GM23338 (cell line): ENCODE measurements around the gene ATP8A1.

ENCODE experiments used
- CREB1 ChIP-seq: fragments of 250-450 bp; sonication (Bioruptor Pico); IDR thresholded peaks from 2 replicates; pipeline ENCODE4 v1.5.0; 2020; ENCODE audit warnings: low read depth, mild to moderate bottlenecking, moderate library complexity
- EZH2 ChIP-seq: fragments of 200-600 bp; sonication (generic); IDR thresholded peaks from one replicate; pipeline ENCODE4 v1.8.0; 2017; ENCODE audit warnings: antibody characterized with exemption, mild to moderate bottlenecking, low read depth; ENCODE audit not compliant: unreplicated experiment
- EZH2phosphoT487 ChIP-seq: fragments of 200-600 bp; sonication (generic); IDR thresholded peaks from one replicate; pipeline ENCODE4 v1.8.1; 2018; ENCODE audit warnings: antibody characterized with exemption; ENCODE audit not compliant: unreplicated experiment
- JUNB ChIP-seq: IDR thresholded peaks from one replicate; pipeline ENCODE4 v1.6.1; 2016; ENCODE audit warnings: antibody characterized with exemption; ENCODE audit not compliant: unreplicated experiment
- NANOG ChIP-seq: IDR thresholded peaks from 2 replicates; pipeline ENCODE4 v1.6.1; 2016; ENCODE audit warnings: antibody characterized with exemption, borderline replicate concordance
- POLR2AphosphoS5 ChIP-seq: IDR thresholded peaks from 2 replicates; pipeline ENCODE4 v1.6.1; 2016; ENCODE audit warnings: antibody characterized with exemption, low read depth
- STAT1 ChIP-seq: IDR thresholded peaks from one replicate; pipeline ENCODE4 v1.6.1; 2016; ENCODE audit warnings: antibody characterized with exemption; ENCODE audit not compliant: unreplicated experiment
- ZNF114 ChIP-seq: fragments of 250-450 bp; sonication (Bioruptor Pico); IDR thresholded peaks from 2 replicates; pipeline ENCODE4 v1.5.0; 2020; ENCODE audit warnings: mild to moderate bottlenecking, moderate library complexity
- ZNF331 ChIP-seq: fragments of 250-450 bp; sonication (Bioruptor Pico); IDR thresholded peaks from 2 replicates; pipeline ENCODE4 v1.5.0; 2020; ENCODE audit warnings: low read depth, mild to moderate bottlenecking, moderate library complexity
- TF ChIP-seq, protein P1 (sequence below): IDR thresholded peaks from one replicate; pipeline ENCODE4 v1.6.1; 2018; ENCODE audit warnings: antibody characterized with exemption; ENCODE audit not compliant: unreplicated experiment
- TF ChIP-seq, protein P2 (sequence below), 2 experiments: fragments of 200-600 bp in 1 of 2; sonication (generic) in 1 of 2; conservative IDR thresholded peaks; 2 replicates each; pipeline versions ENCODE4 v1.5.1 to v1.6.1; 2016 to 2017; ENCODE audit warnings: antibody characterized with exemption in 2 of 2, low read depth in 2 of 2, mild to moderate bottlenecking in 2 of 2, moderate library complexity in 1 of 2
- TF ChIP-seq, protein P3 (sequence below): IDR thresholded peaks from 2 replicates; pipeline ENCODE4 v1.6.1; 2016; ENCODE audit warnings: antibody characterized with exemption
- TF ChIP-seq, protein P4 (sequence below): fragments of 250-450 bp; sonication (Bioruptor Pico); IDR thresholded peaks from 2 replicates; pipeline ENCODE4 v1.5.0; 2020; ENCODE audit warnings: mild to moderate bottlenecking, moderate library complexity

DNA sequence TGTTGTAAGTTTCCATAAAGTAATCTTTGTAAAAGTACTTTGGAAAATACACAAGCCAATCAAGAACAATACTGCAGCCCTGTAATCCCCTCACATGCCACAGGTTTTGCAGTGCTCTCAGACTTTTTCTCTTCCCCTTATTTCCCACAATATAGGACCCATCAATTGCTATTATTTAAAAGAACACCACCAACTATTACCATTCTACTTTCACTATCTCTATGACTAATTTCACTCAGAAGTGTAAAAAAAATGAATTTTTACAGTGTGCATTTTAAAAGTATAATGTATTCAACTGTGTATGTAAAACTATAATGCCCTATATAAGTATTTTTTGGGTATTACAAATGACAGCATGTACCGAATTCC lies 1.7 kb downstream of the ATP8A1 start:
- no peak for TF ChIP-seq EZH2
- TF ChIP-seq, protein P1, sequence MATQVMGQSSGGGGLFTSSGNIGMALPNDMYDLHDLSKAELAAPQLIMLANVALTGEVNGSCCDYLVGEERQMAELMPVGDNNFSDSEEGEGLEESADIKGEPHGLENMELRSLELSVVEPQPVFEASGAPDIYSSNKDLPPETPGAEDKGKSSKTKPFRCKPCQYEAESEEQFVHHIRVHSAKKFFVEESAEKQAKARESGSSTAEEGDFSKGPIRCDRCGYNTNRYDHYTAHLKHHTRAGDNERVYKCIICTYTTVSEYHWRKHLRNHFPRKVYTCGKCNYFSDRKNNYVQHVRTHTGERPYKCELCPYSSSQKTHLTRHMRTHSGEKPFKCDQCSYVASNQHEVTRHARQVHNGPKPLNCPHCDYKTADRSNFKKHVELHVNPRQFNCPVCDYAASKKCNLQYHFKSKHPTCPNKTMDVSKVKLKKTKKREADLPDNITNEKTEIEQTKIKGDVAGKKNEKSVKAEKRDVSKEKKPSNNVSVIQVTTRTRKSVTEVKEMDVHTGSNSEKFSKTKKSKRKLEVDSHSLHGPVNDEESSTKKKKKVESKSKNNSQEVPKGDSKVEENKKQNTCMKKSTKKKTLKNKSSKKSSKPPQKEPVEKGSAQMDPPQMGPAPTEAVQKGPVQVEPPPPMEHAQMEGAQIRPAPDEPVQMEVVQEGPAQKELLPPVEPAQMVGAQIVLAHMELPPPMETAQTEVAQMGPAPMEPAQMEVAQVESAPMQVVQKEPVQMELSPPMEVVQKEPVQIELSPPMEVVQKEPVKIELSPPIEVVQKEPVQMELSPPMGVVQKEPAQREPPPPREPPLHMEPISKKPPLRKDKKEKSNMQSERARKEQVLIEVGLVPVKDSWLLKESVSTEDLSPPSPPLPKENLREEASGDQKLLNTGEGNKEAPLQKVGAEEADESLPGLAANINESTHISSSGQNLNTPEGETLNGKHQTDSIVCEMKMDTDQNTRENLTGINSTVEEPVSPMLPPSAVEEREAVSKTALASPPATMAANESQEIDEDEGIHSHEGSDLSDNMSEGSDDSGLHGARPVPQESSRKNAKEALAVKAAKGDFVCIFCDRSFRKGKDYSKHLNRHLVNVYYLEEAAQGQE = no peak
- TF ChIP-seq, protein P2, sequence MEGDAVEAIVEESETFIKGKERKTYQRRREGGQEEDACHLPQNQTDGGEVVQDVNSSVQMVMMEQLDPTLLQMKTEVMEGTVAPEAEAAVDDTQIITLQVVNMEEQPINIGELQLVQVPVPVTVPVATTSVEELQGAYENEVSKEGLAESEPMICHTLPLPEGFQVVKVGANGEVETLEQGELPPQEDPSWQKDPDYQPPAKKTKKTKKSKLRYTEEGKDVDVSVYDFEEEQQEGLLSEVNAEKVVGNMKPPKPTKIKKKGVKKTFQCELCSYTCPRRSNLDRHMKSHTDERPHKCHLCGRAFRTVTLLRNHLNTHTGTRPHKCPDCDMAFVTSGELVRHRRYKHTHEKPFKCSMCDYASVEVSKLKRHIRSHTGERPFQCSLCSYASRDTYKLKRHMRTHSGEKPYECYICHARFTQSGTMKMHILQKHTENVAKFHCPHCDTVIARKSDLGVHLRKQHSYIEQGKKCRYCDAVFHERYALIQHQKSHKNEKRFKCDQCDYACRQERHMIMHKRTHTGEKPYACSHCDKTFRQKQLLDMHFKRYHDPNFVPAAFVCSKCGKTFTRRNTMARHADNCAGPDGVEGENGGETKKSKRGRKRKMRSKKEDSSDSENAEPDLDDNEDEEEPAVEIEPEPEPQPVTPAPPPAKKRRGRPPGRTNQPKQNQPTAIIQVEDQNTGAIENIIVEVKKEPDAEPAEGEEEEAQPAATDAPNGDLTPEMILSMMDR (conservative IDR thresholded peaks at IDR 0.05; ENCODE audit: low read depth in 2 of 2) = no peak
- TF ChIP-seq, protein P3, sequence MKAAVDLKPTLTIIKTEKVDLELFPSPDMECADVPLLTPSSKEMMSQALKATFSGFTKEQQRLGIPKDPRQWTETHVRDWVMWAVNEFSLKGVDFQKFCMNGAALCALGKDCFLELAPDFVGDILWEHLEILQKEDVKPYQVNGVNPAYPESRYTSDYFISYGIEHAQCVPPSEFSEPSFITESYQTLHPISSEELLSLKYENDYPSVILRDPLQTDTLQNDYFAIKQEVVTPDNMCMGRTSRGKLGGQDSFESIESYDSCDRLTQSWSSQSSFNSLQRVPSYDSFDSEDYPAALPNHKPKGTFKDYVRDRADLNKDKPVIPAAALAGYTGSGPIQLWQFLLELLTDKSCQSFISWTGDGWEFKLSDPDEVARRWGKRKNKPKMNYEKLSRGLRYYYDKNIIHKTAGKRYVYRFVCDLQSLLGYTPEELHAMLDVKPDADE = no peak
- TF ChIP-seq POLR2AphosphoS5 = no peak
- no peak for TF ChIP-seq ZNF331
- TF ChIP-seq EZH2phosphoT487 = no peak
- no peak for TF ChIP-seq CREB1
- no peak for TF ChIP-seq ZNF114 (CRISPR knock-in tag)
- TF ChIP-seq JUNB = no peak
- no peak for TF ChIP-seq NANOG
- no peak for TF ChIP-seq STAT1
- TF ChIP-seq, protein P4, sequence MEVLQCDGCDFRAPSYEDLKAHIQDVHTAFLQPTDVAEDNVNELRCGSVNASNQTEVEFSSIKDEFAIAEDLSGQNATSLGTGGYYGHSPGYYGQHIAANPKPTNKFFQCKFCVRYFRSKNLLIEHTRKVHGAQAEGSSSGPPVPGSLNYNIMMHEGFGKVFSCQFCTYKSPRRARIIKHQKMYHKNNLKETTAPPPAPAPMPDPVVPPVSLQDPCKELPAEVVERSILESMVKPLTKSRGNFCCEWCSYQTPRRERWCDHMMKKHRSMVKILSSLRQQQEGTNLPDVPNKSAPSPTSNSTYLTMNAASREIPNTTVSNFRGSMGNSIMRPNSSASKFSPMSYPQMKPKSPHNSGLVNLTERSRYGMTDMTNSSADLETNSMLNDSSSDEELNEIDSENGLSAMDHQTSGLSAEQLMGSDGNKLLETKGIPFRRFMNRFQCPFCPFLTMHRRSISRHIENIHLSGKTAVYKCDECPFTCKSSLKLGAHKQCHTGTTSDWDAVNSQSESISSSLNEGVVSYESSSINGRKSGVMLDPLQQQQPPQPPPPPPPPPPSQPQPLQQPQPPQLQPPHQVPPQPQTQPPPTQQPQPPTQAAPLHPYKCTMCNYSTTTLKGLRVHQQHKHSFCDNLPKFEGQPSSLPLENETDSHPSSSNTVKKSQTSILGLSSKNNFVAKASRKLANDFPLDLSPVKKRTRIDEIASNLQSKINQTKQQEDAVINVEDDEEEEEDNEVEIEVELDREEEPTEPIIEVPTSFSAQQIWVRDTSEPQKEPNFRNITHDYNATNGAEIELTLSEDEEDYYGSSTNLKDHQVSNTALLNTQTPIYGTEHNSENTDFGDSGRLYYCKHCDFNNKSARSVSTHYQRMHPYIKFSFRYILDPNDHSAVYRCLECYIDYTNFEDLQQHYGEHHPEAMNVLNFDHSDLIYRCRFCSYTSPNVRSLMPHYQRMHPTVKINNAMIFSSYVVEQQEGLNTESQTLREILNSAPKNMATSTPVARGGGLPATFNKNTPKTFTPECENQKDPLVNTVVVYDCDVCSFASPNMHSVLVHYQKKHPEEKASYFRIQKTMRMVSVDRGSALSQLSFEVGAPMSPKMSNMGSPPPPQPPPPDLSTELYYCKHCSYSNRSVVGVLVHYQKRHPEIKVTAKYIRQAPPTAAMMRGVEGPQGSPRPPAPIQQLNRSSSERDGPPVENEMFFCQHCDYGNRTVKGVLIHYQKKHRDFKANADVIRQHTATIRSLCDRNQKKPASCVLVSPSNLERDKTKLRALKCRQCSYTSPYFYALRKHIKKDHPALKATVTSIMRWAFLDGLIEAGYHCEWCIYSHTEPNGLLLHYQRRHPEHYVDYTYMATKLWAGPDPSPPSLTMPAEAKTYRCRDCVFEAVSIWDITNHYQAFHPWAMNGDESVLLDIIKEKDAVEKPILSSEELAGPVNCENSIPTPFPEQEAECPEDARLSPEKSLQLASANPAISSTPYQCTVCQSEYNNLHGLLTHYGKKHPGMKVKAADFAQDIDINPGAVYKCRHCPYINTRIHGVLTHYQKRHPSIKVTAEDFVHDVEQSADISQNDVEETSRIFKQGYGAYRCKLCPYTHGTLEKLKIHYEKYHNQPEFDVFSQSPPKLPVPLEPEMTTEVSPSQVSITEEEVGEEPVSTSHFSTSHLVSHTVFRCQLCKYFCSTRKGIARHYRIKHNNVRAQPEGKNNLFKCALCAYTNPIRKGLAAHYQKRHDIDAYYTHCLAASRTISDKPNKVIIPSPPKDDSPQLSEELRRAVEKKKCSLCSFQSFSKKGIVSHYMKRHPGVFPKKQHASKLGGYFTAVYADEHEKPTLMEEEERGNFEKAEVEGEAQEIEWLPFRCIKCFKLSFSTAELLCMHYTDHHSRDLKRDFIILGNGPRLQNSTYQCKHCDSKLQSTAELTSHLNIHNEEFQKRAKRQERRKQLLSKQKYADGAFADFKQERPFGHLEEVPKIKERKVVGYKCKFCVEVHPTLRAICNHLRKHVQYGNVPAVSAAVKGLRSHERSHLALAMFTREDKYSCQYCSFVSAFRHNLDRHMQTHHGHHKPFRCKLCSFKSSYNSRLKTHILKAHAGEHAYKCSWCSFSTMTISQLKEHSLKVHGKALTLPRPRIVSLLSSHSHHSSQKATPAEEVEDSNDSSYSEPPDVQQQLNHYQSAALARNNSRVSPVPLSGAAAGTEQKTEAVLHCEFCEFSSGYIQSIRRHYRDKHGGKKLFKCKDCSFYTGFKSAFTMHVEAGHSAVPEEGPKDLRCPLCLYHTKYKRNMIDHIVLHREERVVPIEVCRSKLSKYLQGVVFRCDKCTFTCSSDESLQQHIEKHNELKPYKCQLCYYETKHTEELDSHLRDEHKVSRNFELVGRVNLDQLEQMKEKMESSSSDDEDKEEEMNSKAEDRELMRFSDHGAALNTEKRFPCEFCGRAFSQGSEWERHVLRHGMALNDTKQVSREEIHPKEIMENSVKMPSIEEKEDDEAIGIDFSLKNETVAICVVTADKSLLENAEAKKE (CRISPR knock-in tag) = no peak
